ENCODE data around the gene SYNE1.
"Not testable (repeated sequence)": the region's sequence is repeated elsewhere in the genome, so short reads cannot be mapped to it uniquely, and the experiment has no call there.

SYNE1 gene

GRCh38 chr6:152167641-152168603 lies 469.2 kb downstream of the SYNE1 start:
- no peak for DNase-seq

GRCh38 chr6:152166897-152167296 lies 470.3 kb downstream of the SYNE1 start:
- no peak for DNase-seq

GRCh38 chr6:152166497-152166896 lies 470.7 kb downstream of the SYNE1 start:
- no peak for DNase-seq

- DNase-seq = no peak
Measured at GRCh38 chr6:152164957-152165356, 472.2 kb downstream of the SYNE1 start.

- DNase-seq = peak; percentile 11
Measured at GRCh38 chr6:152161501-152161900, 475.7 kb downstream of the SYNE1 start.

- DNase-seq = peak; percentile 23
Measured at GRCh38 chr6:152160346-152160745, 476.8 kb downstream of the SYNE1 start.

GRCh38 chr6:152155792-152156191 lies 481.4 kb downstream of the SYNE1 start:
- no peak for DNase-seq

GRCh38 chr6:152154559-152155356 lies 482.4 kb downstream of the SYNE1 start:
- no peak for DNase-seq

GRCh38 chr6:152151920-152152319 lies 485.2 kb downstream of the SYNE1 start:
- DNase-seq = no peak

- no peak for DNase-seq
Measured at GRCh38 chr6:152150196-152150595, 487.0 kb downstream of the SYNE1 start.

- DNase-seq = no peak
Measured at GRCh38 chr6:152148412-152148811, 488.8 kb downstream of the SYNE1 start.

- no peak for DNase-seq
Measured at GRCh38 chr6:152147269-152147668, 489.9 kb downstream of the SYNE1 start.

GRCh38 chr6:152146385-152146784 lies 490.8 kb downstream of the SYNE1 start:
- no peak for DNase-seq

GRCh38 chr6:152143359-152143758 lies 493.8 kb downstream of the SYNE1 start:
- no peak for DNase-seq

- no peak for DNase-seq
Measured at GRCh38 chr6:152142105-152142504, 495.1 kb downstream of the SYNE1 start.

GRCh38 chr6:152138344-152138743 lies 498.8 kb downstream of the SYNE1 start:
- not testable (repeated sequence) for DNase-seq

- no peak for DNase-seq
Measured at GRCh38 chr6:152136449-152136825, 500.7 kb downstream of the SYNE1 start.

GRCh38 chr6:152135755-152136448 lies 501.3 kb downstream of the SYNE1 start:
- DNase-seq = no peak

GRCh38 chr6:152130441-152130840 lies 506.7 kb downstream of the SYNE1 start:
- no peak for DNase-seq

- no peak for DNase-seq
Measured at GRCh38 chr6:152129691-152130151, 507.4 kb downstream of the SYNE1 start.

GRCh38 chr6:152127432-152128165 lies 509.6 kb downstream of the SYNE1 start:
- DNase-seq = no peak

- DNase-seq = no peak
Measured at GRCh38 chr6:152124429-152125074, 512.6 kb downstream of the SYNE1 start.
